DOHH2 (cell line): ENCODE measurements around the gene SMARCC1.

Source experiments
- H3F3A ChIP-seq: fragments of 200-600 bp; sonication (generic), shearing (Covaris generic); 2 replicates; pipeline ENCODE4 v1.6.0; 2016; ENCODE audit warnings: antibody characterized with exemption, mild to moderate bottlenecking; ENCODE audit not compliant: control insufficient read depth, insufficient read depth
- H3K27ac ChIP-seq: fragments of 200-600 bp; sonication (generic); 2 replicates; pipeline ENCODE4 v1.5.1; 2014; ENCODE audit warnings: low read depth, mild to moderate bottlenecking, low read length, moderate library complexity
- H3K27me3 ChIP-seq: fragments of 200-600 bp; sonication (generic); 2 replicates; pipeline ENCODE4 v1.6.1; 2014; ENCODE audit warnings: mild to moderate bottlenecking, low read length, mixed read lengths; ENCODE audit not compliant: control insufficient read depth
- H3K36me3 ChIP-seq: fragments of 200-600 bp; sonication (generic); 2 replicates; pipeline ENCODE4 v1.6.1; 2014; ENCODE audit warnings: mild to moderate bottlenecking, low read length, moderate library complexity, mixed read lengths; ENCODE audit not compliant: control insufficient read depth
- H3K4me1 ChIP-seq: fragments of 200-600 bp; sonication (generic); 2 replicates; pipeline ENCODE4 v1.6.1; 2014; ENCODE audit warnings: mild to moderate bottlenecking, low read length, mixed read lengths; ENCODE audit not compliant: control insufficient read depth
- H3K4me2 ChIP-seq: fragments of 200-600 bp; sonication (generic); 2 replicates; pipeline ENCODE4 v1.6.0; 2014; ENCODE audit warnings: mild to moderate bottlenecking, low read length, moderate library complexity
- H3K4me3 ChIP-seq: fragments of 200-600 bp; sonication (generic); 2 replicates; pipeline ENCODE4 v1.5.1; 2014; ENCODE audit warnings: mild to moderate bottlenecking, low read length, mixed read lengths
- H3K79me2 ChIP-seq: fragments of 200-600 bp; sonication (generic); 2 replicates; pipeline ENCODE4 v1.6.1; 2014; ENCODE audit warnings: mild to moderate bottlenecking, low read length, mixed read lengths; ENCODE audit not compliant: control insufficient read depth
- H3K9me2 ChIP-seq: fragments of 200-600 bp; sonication (generic); replicated peaks from 2 replicates; pipeline ENCODE4 v1.6.1; 2014; ENCODE audit warnings: mild to moderate bottlenecking, low read length, mixed read lengths; ENCODE audit not compliant: control insufficient read depth
- H3K9me3 ChIP-seq: fragments of 200-600 bp; sonication (generic); 2 replicates; pipeline ENCODE4 v1.6.1; 2014; ENCODE audit warnings: antibody characterized with exemption, low read length, mixed read lengths; ENCODE audit not compliant: control insufficient read depth, insufficient read depth
- H4K20me1 ChIP-seq: fragments of 200-600 bp; sonication (generic); 2 replicates; pipeline ENCODE4 v1.6.0; 2014; ENCODE audit warnings: low read depth, mild to moderate bottlenecking, antibody characterized with exemption, low read length, moderate library complexity; ENCODE audit not compliant: control insufficient read depth, insufficient read depth
- EZH2phosphoT487 ChIP-seq: fragments of 200-600 bp; sonication (generic); IDR thresholded peaks from 2 replicates; pipeline ENCODE4 v1.6.1; 2017; ENCODE audit warnings: borderline replicate concordance, mild to moderate bottlenecking, antibody characterized with exemption, low read length, moderate library complexity, mixed read lengths
- TF ChIP-seq, protein P1 (sequence below): fragments of 200-600 bp; sonication (generic); IDR thresholded peaks from one replicate; pipeline ENCODE4 v1.5.1; 2014; ENCODE audit warnings: antibody characterized with exemption, mild to moderate bottlenecking, low read depth, low read length; ENCODE audit not compliant: poor library complexity, severe bottlenecking

Gene SMARCC1

DNA sequence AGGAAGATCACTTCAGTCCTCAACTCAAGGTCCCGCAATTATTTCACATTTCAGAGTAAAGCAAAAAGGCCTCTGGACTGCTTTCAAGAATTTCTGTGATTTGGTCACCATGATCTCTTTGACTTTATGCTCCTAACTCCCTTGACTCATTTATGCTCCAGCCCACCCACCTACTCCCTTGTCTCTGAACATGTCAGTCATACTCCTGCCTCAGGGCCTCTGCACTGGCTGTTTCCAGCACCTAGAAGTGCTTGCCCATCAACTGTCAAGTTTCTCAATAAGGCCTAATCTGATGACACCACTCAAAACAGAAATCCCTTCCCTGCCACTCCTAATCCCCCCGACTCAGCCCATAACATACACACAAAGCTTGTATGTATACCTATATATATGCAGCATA lies 166.9 kb downstream of the SMARCC1 start:
- H3K4me3 ChIP-seq = no peak overlapping the region
- H3K79me2 ChIP-seq = no peaks in the 10 kb centered on the region
- no peak for TF ChIP-seq EZH2phosphoT487
- TF ChIP-seq, protein P1, sequence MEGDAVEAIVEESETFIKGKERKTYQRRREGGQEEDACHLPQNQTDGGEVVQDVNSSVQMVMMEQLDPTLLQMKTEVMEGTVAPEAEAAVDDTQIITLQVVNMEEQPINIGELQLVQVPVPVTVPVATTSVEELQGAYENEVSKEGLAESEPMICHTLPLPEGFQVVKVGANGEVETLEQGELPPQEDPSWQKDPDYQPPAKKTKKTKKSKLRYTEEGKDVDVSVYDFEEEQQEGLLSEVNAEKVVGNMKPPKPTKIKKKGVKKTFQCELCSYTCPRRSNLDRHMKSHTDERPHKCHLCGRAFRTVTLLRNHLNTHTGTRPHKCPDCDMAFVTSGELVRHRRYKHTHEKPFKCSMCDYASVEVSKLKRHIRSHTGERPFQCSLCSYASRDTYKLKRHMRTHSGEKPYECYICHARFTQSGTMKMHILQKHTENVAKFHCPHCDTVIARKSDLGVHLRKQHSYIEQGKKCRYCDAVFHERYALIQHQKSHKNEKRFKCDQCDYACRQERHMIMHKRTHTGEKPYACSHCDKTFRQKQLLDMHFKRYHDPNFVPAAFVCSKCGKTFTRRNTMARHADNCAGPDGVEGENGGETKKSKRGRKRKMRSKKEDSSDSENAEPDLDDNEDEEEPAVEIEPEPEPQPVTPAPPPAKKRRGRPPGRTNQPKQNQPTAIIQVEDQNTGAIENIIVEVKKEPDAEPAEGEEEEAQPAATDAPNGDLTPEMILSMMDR = no peak
- no peak overlapping the region for H3K4me2 ChIP-seq
- peaks cover 13% of the 10 kb centered on the region for H3K4me1 ChIP-seq
- peaks cover 7% of the 10 kb centered on the region; the same call in 1 of the 2 replicates for H3F3A ChIP-seq
- no peaks in the 10 kb centered on the region for H3K9me3 ChIP-seq
- H3K9me2 ChIP-seq = no peaks in the 10 kb centered on the region
- H3K27ac ChIP-seq = no peak overlapping the region
- H3K36me3 ChIP-seq = peaks cover 93% of the 10 kb centered on the region
- no peaks in the 10 kb centered on the region; the same call in 1 of the 2 replicates for H4K20me1 ChIP-seq
- H3K27me3 ChIP-seq = no peaks in the 10 kb centered on the region

DNA sequence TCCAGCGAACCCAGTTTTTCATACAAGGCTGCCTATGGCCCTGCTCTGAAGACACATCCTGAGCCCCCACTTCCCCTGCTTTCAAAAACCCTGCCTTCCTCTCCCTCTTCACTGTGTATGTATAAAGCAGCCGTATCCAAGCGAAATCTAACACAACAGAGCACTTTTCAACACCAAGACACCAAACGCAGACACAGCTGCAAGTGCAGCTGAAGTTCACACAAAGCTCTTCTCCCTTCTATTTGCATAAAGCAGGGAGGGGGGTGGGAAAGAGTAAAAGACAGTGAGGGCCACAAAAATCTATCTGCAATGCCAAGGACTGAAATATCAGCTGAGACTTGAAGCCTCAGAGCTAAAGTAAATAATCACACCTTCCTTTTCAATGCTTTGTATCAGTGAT lies 168.0 kb downstream of the SMARCC1 start:
- Histone ChIP-seq H3K4me3 (no peak overlapping the region), H3K27ac (no peak overlapping the region), H3K9me2 (no peaks in the 10 kb centered on the region), H4K20me1 (no peaks in the 10 kb centered on the region; the same call in 1 of the 2 replicates), H3K79me2 (no peaks in the 10 kb centered on the region), H3K36me3 (peaks cover 91% of the 10 kb centered on the region), H3K4me2 (no peak overlapping the region), H3K9me3 (no peaks in the 10 kb centered on the region), H3K27me3 (no peaks in the 10 kb centered on the region), H3K4me1 (peaks cover 13% of the 10 kb centered on the region), H3F3A (peaks cover 7% of the 10 kb centered on the region; the same call in 1 of the 2 replicates)
- TF ChIP-seq, protein P1 = no peak
- TF ChIP-seq EZH2phosphoT487 = no peak

DNA sequence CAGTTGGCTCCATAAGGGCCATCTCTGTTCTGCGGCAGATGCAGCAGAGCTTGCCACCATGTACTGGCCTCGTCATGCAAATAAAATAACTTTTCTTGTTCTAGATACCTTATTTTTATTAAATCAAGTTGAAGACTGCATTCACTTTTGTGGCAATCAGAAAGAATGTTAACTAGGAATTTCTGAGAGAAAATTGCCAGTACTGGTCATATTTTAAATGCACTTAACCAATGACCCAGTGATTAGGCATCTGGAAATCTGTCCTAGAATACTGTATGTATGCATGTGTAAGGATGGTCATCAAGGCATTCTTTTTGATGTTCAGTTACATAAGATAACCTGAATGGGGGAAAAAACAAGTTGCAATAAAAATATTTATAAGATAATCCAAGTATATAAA lies 168.8 kb downstream of the SMARCC1 start:
- Histone ChIP-seq H3K27me3 (no peaks in the 10 kb centered on the region), H3F3A (peaks cover 7% of the 10 kb centered on the region; the same call in 1 of the 2 replicates), H4K20me1 (no peaks in the 10 kb centered on the region; the same call in 1 of the 2 replicates), H3K79me2 (no peaks in the 10 kb centered on the region), H3K9me3 (no peaks in the 10 kb centered on the region), H3K36me3 (peaks cover 91% of the 10 kb centered on the region), H3K4me2 (no peak overlapping the region), H3K27ac (no peak overlapping the region), H3K4me1 (peaks cover 13% of the 10 kb centered on the region), H3K9me2 (no peaks in the 10 kb centered on the region), H3K4me3 (no peak overlapping the region)
- TF ChIP-seq, protein P1 = no peak
- no peak for TF ChIP-seq EZH2phosphoT487
